HG02678 (cell line): ENCODE measurements around the gene B3GAT1.

Source experiments
- ATAC-seq: cut with Tn5 transposase; IDR thresholded peaks from one replicate; pipeline ENCODE4 v1.9.1; 2021; ENCODE audit warnings: mild to moderate bottlenecking, moderate library complexity; ENCODE audit not compliant: unreplicated experiment

The B3GAT1 gene

DNA sequence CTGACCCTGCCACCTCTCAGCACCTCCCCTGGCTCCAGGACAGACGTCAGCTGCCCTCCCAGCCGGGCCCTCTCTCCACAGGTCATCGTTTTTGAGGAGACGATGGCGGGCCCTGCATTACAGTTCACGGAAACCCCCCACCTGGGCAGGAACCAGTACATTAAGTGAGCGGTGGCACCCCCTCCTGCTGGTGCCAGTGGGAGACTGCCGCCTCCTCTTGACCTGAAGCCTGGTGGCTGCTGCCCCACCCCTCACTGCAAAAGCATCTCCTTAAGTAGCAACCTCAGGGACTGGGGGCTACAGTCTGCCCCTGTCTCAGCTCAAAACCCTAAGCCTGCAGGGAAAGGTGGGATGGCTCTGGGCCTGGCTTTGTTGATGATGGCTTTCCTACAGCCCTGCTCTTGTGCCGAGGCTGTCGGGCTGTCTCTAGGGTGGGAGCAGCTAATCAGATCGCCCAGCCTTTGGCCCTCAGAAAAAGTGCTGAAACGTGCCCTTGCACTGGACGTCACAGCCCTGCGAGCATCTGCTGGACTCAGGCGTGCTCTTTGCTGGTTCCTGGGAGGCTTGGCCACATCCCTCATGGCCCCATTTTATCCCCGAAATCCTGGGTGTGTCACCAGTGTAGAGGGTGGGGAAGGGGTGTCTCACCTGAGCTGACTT lies 37.0 kb downstream of the B3GAT1 start:
- no peak for ATAC-seq

DNA sequence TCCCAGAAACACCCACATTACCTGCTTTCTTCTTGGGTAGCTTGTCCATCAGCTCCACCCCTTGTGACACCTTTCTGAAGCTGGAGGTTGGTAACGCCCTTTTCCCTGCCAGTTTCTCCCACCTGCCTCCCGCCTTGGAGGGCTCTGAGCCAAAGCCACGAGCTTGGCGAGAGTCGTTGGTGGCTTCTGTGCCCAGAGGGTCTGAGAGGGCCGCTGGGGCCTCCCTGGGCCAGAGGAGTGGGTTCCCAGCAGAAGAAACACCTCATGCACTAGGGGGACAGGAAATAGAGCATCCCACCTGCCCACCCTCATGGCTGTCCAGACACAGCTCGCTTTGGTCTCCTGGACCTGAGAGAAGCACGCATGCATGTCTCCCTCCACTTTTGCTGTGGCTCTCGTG lies 37.9 kb downstream of the B3GAT1 start:
- ATAC-seq, result no peak

DNA sequence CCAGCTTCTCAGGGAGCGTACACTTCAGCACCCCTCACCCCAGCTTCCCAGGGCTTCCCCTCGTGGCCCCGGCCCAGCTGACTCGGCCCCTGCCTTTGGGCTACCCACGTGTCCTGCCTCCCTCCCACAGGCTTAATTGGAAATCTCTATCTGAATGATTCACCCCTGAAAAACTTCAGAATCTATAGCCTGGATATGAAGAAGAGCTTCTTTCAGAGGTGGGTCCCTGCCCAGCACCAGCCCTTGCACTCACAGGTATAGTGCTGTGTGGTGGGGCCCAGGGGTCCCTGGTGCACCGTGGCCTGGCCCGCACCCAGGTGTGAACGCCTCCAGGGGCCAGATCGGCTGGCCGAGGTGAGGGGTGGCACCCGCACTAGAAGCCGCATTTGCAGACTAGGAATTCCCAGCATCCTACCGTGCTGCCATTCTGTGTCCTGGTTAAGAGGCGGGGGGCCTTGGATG lies 38.4 kb downstream of the B3GAT1 start:
- ATAC-seq, result no peak

GRCh38 chr11:134372961-134373360 lies 39.1 kb downstream of the B3GAT1 start:
- ATAC-seq, result no peak

GRCh38 chr11:134372536-134372935 lies 39.5 kb downstream of the B3GAT1 start:
- ATAC-seq, result no peak

DNA sequence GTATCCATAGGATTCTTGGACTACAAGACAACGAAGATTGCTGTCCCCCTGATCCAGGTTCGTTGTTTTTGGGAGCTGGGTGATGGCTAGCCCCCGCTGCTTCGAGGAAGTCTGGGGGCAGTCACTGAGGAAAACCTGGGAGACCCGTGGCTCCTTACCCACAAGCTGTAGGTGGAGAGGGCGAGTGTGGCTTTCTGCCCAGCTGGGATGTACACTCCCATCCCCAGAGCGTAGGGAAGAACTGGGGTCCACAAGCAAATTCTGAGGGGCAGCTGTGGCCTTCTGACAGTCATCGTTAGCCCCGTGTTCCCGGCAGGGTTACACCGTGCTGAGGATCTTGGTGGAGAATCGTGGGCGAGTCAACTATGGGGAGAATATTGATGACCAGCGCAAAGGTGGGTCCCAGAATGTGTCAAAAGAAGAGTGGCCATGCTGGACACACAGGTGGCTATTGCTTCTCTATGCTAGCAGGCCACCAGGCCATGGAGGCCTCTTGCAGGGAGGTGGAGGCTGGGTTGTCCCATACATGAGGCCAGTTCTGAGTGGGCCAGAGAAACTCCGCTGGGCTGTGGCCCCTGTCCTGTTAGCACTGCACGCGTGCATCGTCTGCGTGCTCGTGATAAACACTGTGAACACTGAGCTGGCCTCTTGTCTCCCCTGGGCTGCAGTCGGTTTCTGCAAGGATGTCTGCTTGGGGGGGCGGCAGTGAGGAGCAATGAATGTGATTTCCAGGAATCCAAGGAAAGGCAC lies 40.4 kb downstream of the B3GAT1 start:
- no peak for ATAC-seq

GRCh38 chr11:134370526-134371435 lies 41.3 kb downstream of the B3GAT1 start:
- ATAC-seq, result no peak

DNA sequence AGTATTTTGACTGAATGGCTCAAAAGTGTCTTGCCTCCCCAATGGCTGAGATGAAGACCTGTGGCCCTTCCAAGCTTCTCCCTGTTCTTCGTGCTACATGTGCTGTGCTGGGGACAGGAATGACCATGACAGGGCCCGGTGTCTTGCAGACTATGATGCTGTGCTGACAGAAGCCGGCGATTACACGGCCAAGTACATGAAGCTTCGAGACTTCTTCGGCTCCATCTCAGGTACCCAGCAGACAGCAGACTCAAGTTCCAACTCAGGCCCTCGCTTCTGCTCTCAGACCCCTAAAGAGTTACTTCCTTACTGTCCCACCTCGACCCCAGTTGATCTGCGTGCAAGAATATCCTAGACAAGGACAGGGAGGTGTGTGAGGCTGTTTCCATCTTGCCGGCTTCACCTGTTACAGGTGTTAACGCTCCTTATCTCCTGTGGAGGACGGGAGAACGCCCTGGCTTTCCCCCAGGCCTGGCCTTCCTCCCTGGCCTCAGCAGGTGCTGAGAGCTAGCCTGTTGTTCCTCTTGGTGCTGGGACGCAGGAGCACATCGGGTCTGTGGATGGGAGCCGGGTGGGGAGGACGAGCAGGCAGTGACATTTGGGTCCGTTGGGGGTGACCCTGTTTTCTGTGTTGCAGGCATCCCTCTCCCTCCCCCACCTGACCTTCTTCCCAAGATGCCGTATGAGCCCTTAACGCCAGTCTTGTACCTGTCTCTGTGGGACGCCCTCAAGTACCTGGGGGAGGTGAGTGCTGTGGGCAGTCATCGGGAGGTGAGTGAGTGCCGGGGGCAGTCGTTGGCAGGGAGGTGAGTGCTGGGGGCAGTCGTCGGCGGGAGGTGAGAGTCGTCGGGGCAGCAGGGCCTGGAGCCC lies 42.2 kb downstream of the B3GAT1 start:
- no peak for ATAC-seq

GRCh38 chr11:134367781-134368180 lies 44.3 kb downstream of the B3GAT1 start:
- no peak for ATAC-seq

GRCh38 chr11:134366254-134366653 lies 45.8 kb downstream of the B3GAT1 start:
- no peak for ATAC-seq

DNA sequence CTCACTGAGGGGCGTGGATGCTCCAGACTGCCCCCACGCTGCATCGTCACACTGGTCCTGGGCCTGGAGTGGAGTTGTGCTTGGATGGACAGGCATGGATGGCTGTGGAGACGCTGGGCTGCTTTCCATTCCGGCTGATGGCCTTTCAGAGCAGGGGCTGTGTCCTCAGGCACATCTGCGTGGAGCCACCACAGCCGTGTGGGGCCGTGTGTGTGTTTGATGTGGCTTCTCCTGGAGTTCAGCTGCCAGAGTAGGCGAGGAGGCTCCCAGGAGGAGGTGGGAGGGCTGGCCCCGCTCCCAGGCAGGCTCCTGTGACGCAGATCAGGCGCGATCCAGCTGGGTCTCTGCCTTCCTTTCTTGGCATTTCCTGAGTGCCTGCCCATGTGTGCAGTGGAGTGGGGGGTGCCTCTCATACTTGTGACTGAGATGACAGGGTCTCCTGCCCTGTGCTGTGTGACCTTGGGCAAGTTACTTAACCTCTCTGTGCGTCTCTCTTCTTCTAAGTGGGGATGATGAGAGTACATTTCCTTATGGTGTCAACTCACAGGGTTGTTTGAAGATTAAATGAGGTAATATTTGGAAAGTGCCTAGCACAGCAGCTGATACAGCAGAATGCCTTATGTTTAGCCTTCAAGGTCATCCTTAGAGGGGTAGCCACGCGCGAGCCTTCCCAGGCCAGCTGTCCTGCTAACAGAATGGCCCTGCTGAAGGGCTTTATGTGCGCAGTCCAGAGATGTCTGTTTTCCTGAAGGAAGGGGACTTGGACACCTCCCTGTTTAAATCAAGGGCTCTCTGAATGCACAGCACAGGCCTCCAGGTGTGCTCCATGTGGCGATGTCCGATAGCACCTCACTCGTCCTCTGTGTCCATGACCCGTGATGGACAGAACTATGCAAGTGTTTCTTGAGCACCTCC lies 46.8 kb downstream of the B3GAT1 start:
- ATAC-seq, result no peak

DNA sequence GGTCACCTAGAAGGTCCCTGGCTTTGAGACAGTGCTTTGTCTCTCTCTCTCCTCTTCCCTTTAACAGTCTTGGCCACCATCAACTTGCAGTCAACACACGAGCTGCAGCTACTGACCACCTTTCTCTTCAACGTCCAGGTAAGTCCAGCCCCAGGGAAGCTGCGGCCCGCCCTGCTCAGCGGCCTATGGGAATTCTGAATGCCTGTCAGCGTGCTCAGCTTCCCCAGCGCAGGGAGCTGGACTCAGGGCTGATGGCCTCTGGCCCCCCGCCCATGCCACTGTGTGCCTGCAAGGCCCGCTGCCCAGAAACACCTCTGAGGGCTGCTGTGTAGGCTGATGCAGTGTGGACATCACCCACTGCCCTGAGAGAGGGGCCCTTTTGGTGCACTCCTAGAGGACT lies 47.8 kb downstream of the B3GAT1 start:
- ATAC-seq, result no peak

DNA sequence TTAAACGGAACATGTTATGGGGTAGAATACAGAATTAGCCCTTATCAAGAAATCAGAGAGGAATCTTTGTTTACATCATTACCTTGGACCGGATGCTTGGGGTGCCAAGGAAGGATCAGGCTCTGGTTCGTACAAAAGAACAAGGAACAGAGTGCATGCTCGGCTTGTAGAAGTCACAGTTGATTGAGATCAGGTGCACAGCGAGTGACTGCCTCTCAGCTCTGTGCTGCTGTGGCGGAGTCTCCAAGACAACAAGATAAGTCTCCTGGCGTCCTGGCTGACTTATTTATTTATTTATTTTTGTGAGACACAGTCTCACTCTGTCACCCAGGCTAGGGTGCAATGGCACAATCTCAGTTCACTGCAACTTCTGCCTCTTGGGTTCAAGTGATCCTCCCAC lies 48.5 kb downstream of the B3GAT1 start:
- no peak for ATAC-seq

DNA sequence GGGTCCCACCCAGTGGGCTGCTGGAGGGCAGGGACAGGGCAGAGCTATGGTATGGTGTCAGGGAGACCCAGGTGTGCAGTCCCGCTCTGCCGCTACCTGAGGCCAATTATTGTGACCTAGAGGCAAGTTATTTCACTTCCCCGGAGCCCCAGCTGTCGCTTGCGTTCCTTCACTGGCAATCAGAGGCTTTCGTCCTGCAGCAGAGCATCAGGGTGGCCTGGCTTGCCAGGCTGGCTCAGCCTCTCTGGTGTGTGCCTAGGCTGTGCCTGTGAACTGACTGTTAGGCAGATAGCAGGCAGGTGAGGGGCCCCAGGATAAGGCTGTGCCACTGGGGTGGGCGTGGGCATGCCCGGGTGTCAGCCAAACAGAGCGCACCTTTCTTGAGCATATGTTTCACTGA lies 48.9 kb downstream of the B3GAT1 start:
- ATAC-seq, result no peak

GRCh38 chr11:134362192-134362901 lies 49.7 kb downstream of the B3GAT1 start:
- ATAC-seq, result no peak

GRCh38 chr11:134361661-134362060 lies 50.4 kb downstream of the B3GAT1 start:
- no peak for ATAC-seq

DNA sequence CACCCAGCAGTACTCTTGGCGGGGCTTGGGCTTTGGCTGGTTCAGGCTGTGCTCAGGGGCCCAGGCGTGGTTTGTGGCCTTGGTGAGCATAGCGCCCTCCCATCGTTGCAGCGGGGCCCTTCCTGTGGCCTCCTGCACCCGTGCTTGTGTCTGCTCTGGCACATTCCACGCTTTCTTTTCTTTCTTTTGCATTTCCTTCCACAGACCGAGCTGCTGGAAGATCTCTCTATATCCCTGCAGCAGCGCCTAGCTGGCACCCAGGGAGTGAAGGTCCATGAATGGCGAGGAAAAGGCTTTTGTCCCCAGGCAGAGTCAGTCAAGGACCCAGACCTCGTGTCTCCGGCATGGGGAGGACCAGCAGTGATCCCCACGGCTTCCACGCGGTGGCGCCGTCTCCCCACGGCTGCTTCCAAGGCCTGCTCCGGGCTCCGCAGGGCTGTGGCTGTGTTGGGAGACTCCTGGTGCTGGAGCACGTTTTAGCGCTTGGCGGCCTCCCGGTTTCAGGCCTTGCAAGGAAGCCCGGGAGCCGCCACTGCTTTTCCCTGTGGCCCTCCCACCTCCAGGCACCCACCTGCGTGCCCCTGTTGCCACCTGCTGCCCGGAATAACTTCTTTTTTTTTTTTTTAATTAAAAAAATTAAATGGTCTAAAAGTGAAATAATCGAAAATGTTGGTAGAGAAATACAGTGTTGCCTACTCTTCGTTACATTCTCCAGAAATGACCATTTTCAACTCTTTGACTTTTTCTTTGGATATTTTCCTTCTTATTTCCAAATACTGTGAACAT lies 51.8 kb downstream of the B3GAT1 start:
- ATAC-seq, result peak; percentile 71

DNA sequence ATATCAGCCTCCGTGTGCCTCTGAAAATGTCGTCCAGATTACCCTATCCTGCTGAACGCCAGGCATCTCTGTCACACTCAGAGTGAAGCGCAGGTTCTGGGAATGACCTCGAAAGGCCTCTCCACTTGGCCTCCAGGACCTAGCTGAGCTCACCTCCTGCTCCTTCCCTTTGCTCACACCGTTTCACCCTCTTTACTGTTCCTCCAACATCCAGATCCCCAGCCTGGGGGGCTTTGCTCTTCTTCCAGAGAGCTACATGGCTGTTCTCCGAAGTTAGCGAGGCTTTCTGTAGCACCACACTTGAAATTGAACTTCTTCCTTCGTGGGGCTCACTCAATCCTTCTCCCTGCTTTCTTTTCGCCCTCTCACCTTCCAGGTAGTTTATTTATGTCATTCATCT lies 52.4 kb downstream of the B3GAT1 start:
- ATAC-seq, result no peak
